ENCODE data around the gene GPN1. TPM values are rescaled to one million over a fixed set of nuclear protein-coding genes. Genes with fewer than 3 reads are reported as not detected.
"Not testable (repeated sequence)": the region's sequence is repeated elsewhere in the genome, so short reads cannot be mapped to it uniquely, and the experiment has no call there.

The GPN1 gene
- total RNA-seq, 2 experiments from 2014 or later = 24.6 to 28.1 TPM

DNA sequence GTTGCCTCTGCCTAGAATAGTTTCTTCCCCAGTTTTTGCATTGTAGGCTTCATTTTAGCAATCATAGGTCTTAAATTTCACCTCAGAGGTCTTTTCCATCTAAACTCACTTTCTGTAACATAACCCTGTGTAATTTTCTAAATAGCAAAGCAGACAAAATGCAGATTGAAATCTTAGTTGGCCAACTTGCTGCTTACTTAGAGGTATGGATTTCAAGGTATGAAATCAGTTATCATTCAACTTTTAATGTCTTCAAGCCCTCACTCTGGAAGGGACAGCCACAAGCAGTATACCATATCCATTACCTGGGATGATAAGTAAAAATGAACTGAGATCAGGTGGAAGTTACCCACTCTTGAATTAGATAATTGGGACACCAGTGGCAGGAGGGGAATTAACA lies 3.9 kb upstream of the GPN1 start:
- Histone ChIP-seq H3K27me3 (ENCODE audit: control insufficient read depth in 1 of 2, insufficient read depth in 2 of 2, low read length in 2 of 2) (no peaks in the 10 kb centered on the region), H3K27ac (ENCODE audit: low read depth in 1 of 2, low read length in 2 of 2) (no peak overlapping the region), H3K36me3 (ENCODE audit: insufficient read depth, low read length) (peaks cover 39% of the 10 kb centered on the region), H3K4me1 (ENCODE audit: insufficient read depth, low read length) (peaks cover 15% of the 10 kb centered on the region), H3K9me3 (ENCODE audit: control insufficient read depth in 1 of 2, insufficient read depth in 1 of 2, low read length in 2 of 2) (no peaks in the 10 kb centered on the region), H3K4me3 (ENCODE audit: low read length) (no peak overlapping the region)
- Mint-ChIP-seq H3K27ac (no peak overlapping the region), H3K27me3 (no peaks in the 10 kb centered on the region), H3K36me3 (ENCODE audit: low read depth) (peaks cover 49% of the 10 kb centered on the region), H3K4me1 (ENCODE audit: low read depth) (no peaks in the 10 kb centered on the region), H3K4me3 (no peak overlapping the region), H3K9me3 (no peaks in the 10 kb centered on the region)
- TF ChIP-seq, protein P1, sequence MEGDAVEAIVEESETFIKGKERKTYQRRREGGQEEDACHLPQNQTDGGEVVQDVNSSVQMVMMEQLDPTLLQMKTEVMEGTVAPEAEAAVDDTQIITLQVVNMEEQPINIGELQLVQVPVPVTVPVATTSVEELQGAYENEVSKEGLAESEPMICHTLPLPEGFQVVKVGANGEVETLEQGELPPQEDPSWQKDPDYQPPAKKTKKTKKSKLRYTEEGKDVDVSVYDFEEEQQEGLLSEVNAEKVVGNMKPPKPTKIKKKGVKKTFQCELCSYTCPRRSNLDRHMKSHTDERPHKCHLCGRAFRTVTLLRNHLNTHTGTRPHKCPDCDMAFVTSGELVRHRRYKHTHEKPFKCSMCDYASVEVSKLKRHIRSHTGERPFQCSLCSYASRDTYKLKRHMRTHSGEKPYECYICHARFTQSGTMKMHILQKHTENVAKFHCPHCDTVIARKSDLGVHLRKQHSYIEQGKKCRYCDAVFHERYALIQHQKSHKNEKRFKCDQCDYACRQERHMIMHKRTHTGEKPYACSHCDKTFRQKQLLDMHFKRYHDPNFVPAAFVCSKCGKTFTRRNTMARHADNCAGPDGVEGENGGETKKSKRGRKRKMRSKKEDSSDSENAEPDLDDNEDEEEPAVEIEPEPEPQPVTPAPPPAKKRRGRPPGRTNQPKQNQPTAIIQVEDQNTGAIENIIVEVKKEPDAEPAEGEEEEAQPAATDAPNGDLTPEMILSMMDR (IDR thresholded peaks at IDR 0.05) = no peak
- ATAC-seq (ENCODE audit: poor library complexity) = no peak
- POLR2A ChIA-PET = no interaction called here
- intact Hi-C loops (cut with DNase I, micrococcal nuclease) = loop anchor here in 1 of 2 experiments (5.0 to 10.0 kb wide), 5 partner anchors 43 to 260 kb away; partner anchors contain the start of genes KRTCAP3, PPM1G, ZNF512 and ZNF513
- DNase-seq = no peak
- CTCF ChIA-PET = interaction anchor here (1.4 kb wide), 1 partner anchor 9 kb away, joined by 3 read pairs; no protein-coding TSS in a partner anchor

DNA sequence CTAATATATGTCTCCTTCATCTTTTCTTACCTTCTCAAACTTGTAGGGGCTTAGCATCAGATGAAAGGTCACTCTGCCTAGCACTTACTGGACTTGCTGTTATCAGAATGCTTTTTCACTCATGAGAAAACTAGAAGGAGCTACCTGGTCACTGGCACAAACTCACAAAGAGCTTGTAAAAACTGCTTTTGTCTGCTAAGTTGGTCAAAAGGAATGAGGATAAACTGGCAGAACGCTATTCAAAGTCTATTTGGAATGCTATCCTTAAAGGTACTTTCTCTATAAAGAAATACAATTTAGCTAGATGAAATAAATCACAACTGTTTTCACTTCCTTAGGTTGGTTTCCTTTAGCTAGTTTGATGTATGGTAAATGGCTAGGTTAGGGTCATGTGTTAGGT lies 2.5 kb upstream of the GPN1 start:
- Histone ChIP-seq H3K4me1 (ENCODE audit: insufficient read depth, low read length) (peaks cover 21% of the 10 kb centered on the region), H3K36me3 (ENCODE audit: insufficient read depth, low read length) (peaks cover 38% of the 10 kb centered on the region), H3K27ac (ENCODE audit: low read depth in 1 of 2, low read length in 2 of 2) (peak overlapping the region in 1 of 2 donors; percentile 13)
- ATAC-seq (ENCODE audit: poor library complexity); DNase-seq; H3K9me3 ChIP-seq (ENCODE audit: control insufficient read depth in 1 of 2, insufficient read depth in 1 of 2, low read length in 2 of 2); POLR2A ChIA-PET; H3K4me1 Mint-ChIP-seq (ENCODE audit: low read depth); CTCF ChIA-PET; H3K4me3 Mint-ChIP-seq; H3K4me3 ChIP-seq (ENCODE audit: low read length); H3K9me3 Mint-ChIP-seq; H3K27me3 Mint-ChIP-seq; H3K27me3 ChIP-seq (ENCODE audit: control insufficient read depth in 1 of 2, insufficient read depth in 2 of 2, low read length in 2 of 2): not testable (repeated sequence)
- peaks cover 44% of the 10 kb centered on the region for H3K36me3 Mint-ChIP-seq (ENCODE audit: low read depth)
- intact Hi-C loops (cut with DNase I, micrococcal nuclease) = loop anchor here in 1 of 2 experiments (5.0 to 10.0 kb wide), 5 partner anchors 44 to 262 kb away; partner anchors contain the start of genes KRTCAP3, PPM1G, ZNF512 and ZNF513
- H3K27ac Mint-ChIP-seq = peak overlapping the region; percentile 60

- POLR2A ChIA-PET; H3K27ac ChIP-seq (ENCODE audit: low read depth in 1 of 2, low read length in 2 of 2): not testable (repeated sequence)
Measured at GRCh38 chr2:27626921-27627320, 1.9 kb upstream of the GPN1 start.

GRCh38 chr2:27627963-27628766 lies 685 bp upstream of the GPN1 start:
- Histone ChIP-seq H3K4me1 (ENCODE audit: insufficient read depth, low read length) (peaks cover 21% of the 10 kb centered on the region), H3K27me3 (ENCODE audit: control insufficient read depth in 1 of 2, insufficient read depth in 2 of 2, low read length in 2 of 2) (no peaks in the 10 kb centered on the region)
- DNase-seq = peak in 3 of 14 experiments; percentile 12 to 53 (median 41)

More at GRCh38 chr2:27626921-27627320, 1.9 kb upstream of the GPN1 start:
- H3K9me3 Mint-ChIP-seq; ATAC-seq (ENCODE audit: poor library complexity); H3K27me3 Mint-ChIP-seq; H3K4me3 ChIP-seq (ENCODE audit: low read length); H3K27me3 ChIP-seq (ENCODE audit: control insufficient read depth in 1 of 2, insufficient read depth in 2 of 2, low read length in 2 of 2); H3K9me3 ChIP-seq (ENCODE audit: control insufficient read depth in 1 of 2, insufficient read depth in 1 of 2, low read length in 2 of 2): not testable (repeated sequence)
- DNase-seq = peak in 1 of 14 experiments; percentile 9
- intact Hi-C loops (cut with DNase I, micrococcal nuclease) = loop anchor here in 1 of 2 experiments (5.0 to 10.0 kb wide), 5 partner anchors 45 to 262 kb away; partner anchors contain the start of genes KRTCAP3, PPM1G, ZNF512 and ZNF513
- CTCF ChIA-PET = interaction anchor here (3.1 kb wide), 1 partner anchor 56 kb away, joined by 17 read pairs; no protein-coding TSS in a partner anchor
- Mint-ChIP-seq H3K27ac (peak overlapping the region; percentile 60), H3K4me1 (ENCODE audit: low read depth) (peaks cover 14% of the 10 kb centered on the region), H3K36me3 (ENCODE audit: low read depth) (peaks cover 44% of the 10 kb centered on the region), H3K4me3 (peak overlapping the region; percentile 54)
- Histone ChIP-seq H3K36me3 (ENCODE audit: insufficient read depth, low read length) (peaks cover 34% of the 10 kb centered on the region), H3K4me1 (ENCODE audit: insufficient read depth, low read length) (peaks cover 21% of the 10 kb centered on the region)

GRCh38 chr2:27630257-27630656 lies 1.4 kb downstream of the GPN1 start:
- not testable (repeated sequence) for H3K27me3 ChIP-seq (ENCODE audit: control insufficient read depth in 1 of 2, insufficient read depth in 2 of 2, low read length in 2 of 2); H3K27ac Mint-ChIP-seq
- peak overlapping the region; percentile 62 for H3K4me3 Mint-ChIP-seq

More at GRCh38 chr2:27627963-27628766, 685 bp upstream of the GPN1 start:
- H3K9me3 Mint-ChIP-seq = no peaks in the 10 kb centered on the region
- Histone ChIP-seq H3K27ac (ENCODE audit: low read depth in 1 of 2, low read length in 2 of 2) (peak overlapping the region in 1 of 2 donors; percentile 72), H3K9me3 (ENCODE audit: control insufficient read depth in 1 of 2, insufficient read depth in 1 of 2, low read length in 2 of 2) (no peaks in the 10 kb centered on the region), H3K4me3 (ENCODE audit: low read length) (peak overlapping the region; percentile 86), H3K36me3 (ENCODE audit: insufficient read depth, low read length) (peaks cover 33% of the 10 kb centered on the region)
- peaks cover 20% of the 10 kb centered on the region for H3K4me1 Mint-ChIP-seq (ENCODE audit: low read depth)
- H3K36me3 Mint-ChIP-seq (ENCODE audit: low read depth) = peaks cover 41% of the 10 kb centered on the region
- intact Hi-C loops (cut with DNase I, micrococcal nuclease) = loop anchor here (2.0 to 10.0 kb wide), 9 partner anchors 35 to 557 kb away; partner anchors contain the start of genes ZNF512 (in 2 of the 2), IFT172 (in 1 of the 2), KRTCAP3 (in 1 of the 2) and OST4 (in 1 of the 2)
- H3K4me3 Mint-ChIP-seq = no peak overlapping the region
- TF ChIP-seq, protein P1 (IDR thresholded peaks at IDR 0.05) = no peak
- peak; percentile 17 for ATAC-seq (ENCODE audit: poor library complexity)
- ChIA-PET CTCF (interaction anchor here (1.0 to 3.1 kb wide), 4 partner anchors 23 to 199 kb away, joined by 3 to 17 read pairs (median 4); partner anchors contain the start of genes NRBP1, SLC4A1AP and SUPT7L), POLR2A (interaction anchor here (0.6 to 1.9 kb wide), 12 partner anchors 13 to 305 kb away, joined by 3 to 20 read pairs (median 5); partner anchors contain the start of genes BABAM2, GTF3C2, MPV17 and NRBP1)
- no peaks in the 10 kb centered on the region for H3K27me3 Mint-ChIP-seq
- H3K27ac Mint-ChIP-seq = no peak overlapping the region

More at GRCh38 chr2:27630257-27630656, 1.4 kb downstream of the GPN1 start:
- ATAC-seq (ENCODE audit: poor library complexity); H3K4me3 ChIP-seq (ENCODE audit: low read length); CTCF ChIA-PET; DNase-seq; H3K27ac ChIP-seq (ENCODE audit: low read depth in 1 of 2, low read length in 2 of 2); H3K9me3 Mint-ChIP-seq; H3K9me3 ChIP-seq (ENCODE audit: control insufficient read depth in 1 of 2, insufficient read depth in 1 of 2, low read length in 2 of 2); H3K27me3 Mint-ChIP-seq: not testable (repeated sequence)
- H3K4me1 Mint-ChIP-seq (ENCODE audit: low read depth) = peaks cover 20% of the 10 kb centered on the region
- H3K36me3 ChIP-seq (ENCODE audit: insufficient read depth, low read length) = peaks cover 43% of the 10 kb centered on the region
- intact Hi-C loops (cut with DNase I, micrococcal nuclease) = loop anchor here in 1 of 2 experiments (2.0 kb wide), 1 partner anchor 139 kb away; no protein-coding TSS in a partner anchor
- peaks cover 21% of the 10 kb centered on the region for H3K4me1 ChIP-seq (ENCODE audit: insufficient read depth, low read length)
- POLR2A ChIA-PET = interaction anchor here (1.9 kb wide), 1 partner anchor 33 kb away, joined by 20 read pairs; the partner anchor contains the start of genes SLC4A1AP and SUPT7L
- peaks cover 43% of the 10 kb centered on the region for H3K36me3 Mint-ChIP-seq (ENCODE audit: low read depth)
